IMR-90 (cell line): ENCODE results near the gene TULP4. TPM values are rescaled to one million over a fixed set of nuclear protein-coding genes. Genes with fewer than 3 reads are reported as not detected.

Source experiments
- ATAC-seq: fragments of 200-7000 bp; cut with Tn5 transposase; 2 replicates; pipeline ENCODE4 v1.9.1; 2020; ENCODE audit warnings: low read depth, mild to moderate bottlenecking, moderate library complexity
- BruUV-seq: library from RNA; stranded (reverse); fragments of 400-500 nt; replicated peaks from 2 replicates; lab custom pipeline; 2021; lab: Mats Ljungman, UMichigan
- CTCF ChIA-PET: fragments of 300-600 bp; formaldehyde crosslinking; extraction: SDS; loops from one replicate; lab custom pipeline; 2021; ENCODE audit warnings: antibody characterized with exemption; lab: Yijun Ruan, JAX
- POLR2A ChIA-PET: fragments of 300-600 bp; sonication (Branson Sonifier 250); formaldehyde crosslinking; loops from one replicate; lab custom pipeline; 2022; ENCODE audit warnings: antibody characterized with exemption; ENCODE audit not compliant: unreplicated experiment; lab: Charles Lee
- DNase-seq: peaks from one replicate; pipeline ENCODE4 v3.0.0; 2013
- H2AFZ ChIP-seq: replicated peaks from 2 replicates; pipeline ENCODE3; 2013; ENCODE audit warnings: low read length, mild to moderate bottlenecking; ENCODE audit not compliant: poor library complexity
- H2AK5ac ChIP-seq: 2 replicates; pipeline ENCODE4 v1.6.1; 2013; ENCODE audit warnings: low read depth, low read length, inconsistent platforms
- H2AK9ac ChIP-seq: replicated peaks from 2 replicates; pipeline ENCODE3; 2013; ENCODE audit warnings: mild to moderate bottlenecking, low read depth, low read length, moderate library complexity; ENCODE audit not compliant: poor library complexity
- H2BK120ac ChIP-seq: 2 replicates; pipeline ENCODE4 v1.6.1; 2013; ENCODE audit warnings: low read depth, low read length, inconsistent platforms
- H2BK15ac ChIP-seq: 3 replicates; pipeline ENCODE4 v1.6.1; 2013; ENCODE audit warnings: low read depth, low read length, inconsistent platforms
- H2BK20ac ChIP-seq: 2 replicates; pipeline ENCODE4 v1.6.1; 2013; ENCODE audit warnings: low read depth, mild to moderate bottlenecking, inconsistent platforms, low read length, moderate library complexity
- H2BK5ac ChIP-seq: 2 replicates; pipeline ENCODE4 v1.6.1; 2013; ENCODE audit warnings: mild to moderate bottlenecking, low read depth, low read length, inconsistent platforms; ENCODE audit not compliant: poor library complexity, severe bottlenecking
- H3K14ac ChIP-seq: replicated peaks from 2 replicates; pipeline ENCODE4 v1.6.1; 2013; ENCODE audit warnings: low read depth, low read length, inconsistent platforms
- H3K18ac ChIP-seq: 2 replicates; pipeline ENCODE4 v1.6.1; 2013; ENCODE audit warnings: low read depth, low read length, control low read depth
- H3K23ac ChIP-seq: 2 replicates; pipeline ENCODE4 v1.6.1; 2013; ENCODE audit warnings: low read depth, low read length, inconsistent platforms
- H3K27ac ChIP-seq: 2 replicates; pipeline ENCODE4 v1.5.1; 2013; ENCODE audit warnings: mild to moderate bottlenecking, control low read depth, low read length; ENCODE audit not compliant: insufficient read depth
- H3K27me3 ChIP-seq: 2 replicates; pipeline ENCODE4 v1.6.1; 2013; ENCODE audit warnings: low read length; ENCODE audit not compliant: control insufficient read depth, insufficient read depth
- H3K36me3 ChIP-seq: 2 replicates; pipeline ENCODE4 v1.6.1; 2013; ENCODE audit warnings: low read length, mixed read lengths; ENCODE audit not compliant: control insufficient read depth, insufficient read depth
- H3K4ac ChIP-seq: 2 replicates; pipeline ENCODE4 v1.6.1; 2013; ENCODE audit warnings: low read depth, low read length, inconsistent platforms
- H3K4me1 ChIP-seq: 2 replicates; pipeline ENCODE4 v1.6.1; 2013; ENCODE audit warnings: low read length, mixed read lengths; ENCODE audit not compliant: control insufficient read depth, insufficient read depth
- H3K4me2 ChIP-seq: 2 replicates; pipeline ENCODE4 v1.6.1; 2013; ENCODE audit warnings: low read depth, mild to moderate bottlenecking, control low read depth, low read length, moderate library complexity
- H3K4me3 ChIP-seq: 2 replicates; pipeline ENCODE4 v1.5.1; 2013; ENCODE audit warnings: low read depth, mild to moderate bottlenecking, control low read depth, low read length, moderate library complexity; ENCODE audit not compliant: insufficient read depth
- H3K56ac ChIP-seq: 2 replicates; pipeline ENCODE4 v1.6.1; 2013; ENCODE audit warnings: low read length, inconsistent platforms; ENCODE audit not compliant: insufficient read depth; ENCODE audit errors: extremely low read depth
- H3K79me1 ChIP-seq, 2 experiments: 2 replicates each; pipeline ENCODE4 v1.6.1; 2013; ENCODE audit warnings: low read length in 2 of 2, inconsistent platforms in 1 of 2, low read depth in 1 of 2
- H3K9ac ChIP-seq: 2 replicates; pipeline ENCODE4 v1.6.1; 2013; ENCODE audit warnings: low read depth, low read length, control low read depth
- H3K9me1 ChIP-seq: 2 replicates; pipeline ENCODE4 v1.6.1; 2013; ENCODE audit warnings: low read length, inconsistent platforms; ENCODE audit not compliant: insufficient read depth
- H3K9me3 ChIP-seq: 2 replicates; pipeline ENCODE4 v1.6.1; 2013; ENCODE audit warnings: low read length; ENCODE audit not compliant: control insufficient read depth, insufficient read depth
- H4K20me1 ChIP-seq: 2 replicates; pipeline ENCODE4 v1.6.1; 2013; ENCODE audit warnings: low read length, inconsistent platforms; ENCODE audit not compliant: insufficient read depth
- H4K5ac ChIP-seq: 2 replicates; pipeline ENCODE4 v1.6.1; 2013; ENCODE audit warnings: mild to moderate bottlenecking, low read depth, low read length, control low read depth
- H4K8ac ChIP-seq, 2 experiments: 2 replicates each; pipeline ENCODE4 v1.6.1; 2013; ENCODE audit warnings: low read depth in 2 of 2, low read length in 2 of 2, control low read depth in 1 of 2, inconsistent platforms in 1 of 2
- H4K91ac ChIP-seq: 2 replicates; pipeline ENCODE4 v1.6.1; 2013; ENCODE audit warnings: low read depth, low read length, inconsistent platforms; ENCODE audit not compliant: insufficient read depth
- CTCF ChIP-seq: conservative IDR thresholded peaks from 2 replicates; pipeline ENCODE4 v1.5.1; 2012; ENCODE audit warnings: mild to moderate bottlenecking, low read depth, low read length, improper control_type of control experiment
- FOS ChIP-seq: fragments of 150-350 bp; IDR thresholded peaks from 2 replicates; pipeline ENCODE4 v1.6.1; 2016; ENCODE audit warnings: low read depth, low read length
- MAFK ChIP-seq: IDR thresholded peaks from 2 replicates; pipeline ENCODE4 v1.6.1; 2012; ENCODE audit warnings: low read depth, low read length, improper control_type of control experiment
- SMC3 ChIP-seq: fragments of 150-350 bp; IDR thresholded peaks from 2 replicates; pipeline ENCODE4 v1.6.1; 2016; ENCODE audit warnings: low read depth, mild to moderate bottlenecking, antibody characterized with exemption, low read length, moderate library complexity
- WGBS, 2 experiments: methylation state at CpG; one replicate each; pipeline versions ENCODE4 v1.1.5 to v1.1.7; 2013; ENCODE audit warnings: missing lambda C conversion rate in 2 of 2; ENCODE audit not compliant: insufficient read length in 1 of 2; ENCODE audit errors: extremely low coverage in 2 of 2; 5-methylcytosine and 5-hydroxymethylcytosine counted together
- dilution Hi-C: fragments of 300-500 bp; cut with HindIII; formaldehyde crosslinking; loops from one replicate; pipeline ENCODE4 v1.14.3; 2018; ENCODE audit warnings: low sequenced_read_pairs; ENCODE audit not compliant: unreplicated experiment
- in situ Hi-C: fragments of 300-500 bp; cut with MboI; formaldehyde crosslinking; loops from 3 replicates; pipeline ENCODE4 v1.14.3; 2019; ENCODE audit warnings: low sequenced_read_pairs, inconsistent platforms, mixed read lengths
- intact Hi-C: fragments of 100-400 bp; cut with micrococcal nuclease; formaldehyde crosslinking; loops from 2 replicates; pipeline ENCODE4 v1.10.0; 2022
- polyA plus RNA-seq, 3 experiments: library from polyadenylated mRNA; depleted of rRNA; stranded (reverse); fragments of >200 nt; gene quantifications; 2 replicates each; pipeline ENCODE4 v1.2.3, GENCODE V29; 2012; ENCODE audit warnings: low replicate concordance in 1 of 3
- total RNA-seq: library from RNA; depleted of rRNA; stranded (reverse); fragments of >200 nt; gene quantifications from 2 replicates; pipeline ENCODE4 v1.2.3, GENCODE V29; 2012

TULP4 gene
- total and polyA plus RNA-seq, 2 of the 4 experiments (the other 2 are of a cell fraction), result 8.1 to 30.6 TPM

GRCh38 chr6:158370805-158371204 is 58.5 kb downstream of the TULP4 start:
- DNase-seq (no peak), ATAC-seq (no peak)
- no peak overlapping the region for H2BK15ac ChIP-seq
- TF ChIP-seq CTCF, result no peak
- TF ChIP-seq SMC3, result no peak
- no peak for TF ChIP-seq MAFK
- no peak for TF ChIP-seq FOS
- ChIA-PET POLR2A (no interaction called here), CTCF (no interaction called here)
- no peak overlapping the region for H3K14ac ChIP-seq
- H3K27ac ChIP-seq, result no peak overlapping the region
- H4K91ac ChIP-seq, result no peak overlapping the region
- no TSS peak for BruUV-seq
- no peak overlapping the region for H2AK9ac ChIP-seq
- WGBS, 2 experiments, result no CpG with 5 or more reads among the region's 4 CpGs
- H3K79me1 ChIP-seq, result peaks cover 12 to 38% of the 10 kb centered on the region in 2 experiments
- H3K9ac ChIP-seq, result no peak overlapping the region
- no peak overlapping the region for H4K8ac ChIP-seq
- no peaks in the 10 kb centered on the region for H3K4me1 ChIP-seq
- H3K4me2 ChIP-seq, result no peak overlapping the region
- H2BK5ac ChIP-seq, result no peak overlapping the region
- H3K9me3 ChIP-seq, result no peaks in the 10 kb centered on the region
- no peak overlapping the region for H3K23ac ChIP-seq
- intact Hi-C loops (no loop called here), dilution Hi-C loops (no loop called here), in situ Hi-C loops (no loop called here)
- no peak overlapping the region for H3K18ac ChIP-seq
- H3K27me3 ChIP-seq, result no peaks in the 10 kb centered on the region
- no peak overlapping the region for H3K4ac ChIP-seq
- peaks cover 6% of the 10 kb centered on the region for H3K9me1 ChIP-seq
- peaks cover 9% of the 10 kb centered on the region; the same call in 1 of the 2 replicates for H4K20me1 ChIP-seq
- H3K4me3 ChIP-seq, result no peak overlapping the region
- no peak overlapping the region for H2AK5ac ChIP-seq
- H2BK20ac ChIP-seq, result no peak overlapping the region
- H2BK120ac ChIP-seq, result no peak overlapping the region
- H2AFZ ChIP-seq, result no peak overlapping the region
- no peak overlapping the region for H3K56ac ChIP-seq
- H4K5ac ChIP-seq, result no peak overlapping the region
- H3K36me3 ChIP-seq, result no peaks in the 10 kb centered on the region
